Measurements from ENCODE around the gene TNFAIP1. TPM values are rescaled to one million over a fixed set of nuclear protein-coding genes. Genes with fewer than 3 reads are reported as not detected.

The TNFAIP1 gene
- total and polyA plus RNA-seq, 2 of the 4 experiments (the other 2 are of a cell fraction) = 49.1 to 62.9 TPM

DNA sequence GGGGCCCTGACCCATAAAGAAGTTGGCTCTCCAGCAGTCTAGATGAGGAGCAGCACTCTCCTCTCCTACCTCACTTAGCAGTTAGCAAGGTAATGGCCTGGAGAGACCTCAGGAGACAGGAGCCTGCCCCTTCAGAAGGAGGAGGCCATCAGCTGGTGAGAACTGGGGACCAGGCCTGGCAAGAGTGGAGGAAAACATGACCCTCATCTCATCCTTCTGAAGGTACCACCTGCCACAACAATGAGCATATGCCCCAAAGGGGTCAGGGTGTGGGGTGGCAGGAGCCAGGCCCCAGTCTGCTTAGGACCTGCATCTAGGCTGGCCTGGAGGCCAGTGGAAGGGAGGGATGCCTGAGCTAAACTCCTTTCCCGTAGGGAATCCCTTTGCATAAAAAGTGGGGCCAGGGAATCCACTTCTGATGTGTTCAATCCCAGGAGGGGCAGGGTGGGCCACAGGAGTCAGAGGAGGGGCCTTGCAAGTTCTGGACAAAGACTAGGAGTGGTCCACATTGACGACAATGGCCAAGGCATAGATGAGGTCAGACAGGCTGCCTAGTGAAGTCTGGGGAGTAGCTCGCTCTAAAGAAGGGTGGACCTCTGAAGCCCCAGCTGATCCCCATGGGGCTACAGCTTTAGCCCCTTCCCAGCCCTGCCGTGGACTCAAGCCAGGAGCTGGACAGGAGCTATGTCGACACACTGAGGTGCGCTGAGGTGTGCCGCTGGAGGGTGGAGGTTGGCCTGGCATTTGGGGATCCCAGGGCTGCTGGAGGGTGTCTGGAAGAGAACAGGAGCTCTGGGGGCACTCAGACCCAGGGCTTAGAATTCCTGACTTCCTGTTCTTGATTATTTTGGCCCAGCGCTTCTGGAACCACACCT lies 28.5 kb downstream of the TNFAIP1 start (continued):
- TF ChIP-seq, protein P1, sequence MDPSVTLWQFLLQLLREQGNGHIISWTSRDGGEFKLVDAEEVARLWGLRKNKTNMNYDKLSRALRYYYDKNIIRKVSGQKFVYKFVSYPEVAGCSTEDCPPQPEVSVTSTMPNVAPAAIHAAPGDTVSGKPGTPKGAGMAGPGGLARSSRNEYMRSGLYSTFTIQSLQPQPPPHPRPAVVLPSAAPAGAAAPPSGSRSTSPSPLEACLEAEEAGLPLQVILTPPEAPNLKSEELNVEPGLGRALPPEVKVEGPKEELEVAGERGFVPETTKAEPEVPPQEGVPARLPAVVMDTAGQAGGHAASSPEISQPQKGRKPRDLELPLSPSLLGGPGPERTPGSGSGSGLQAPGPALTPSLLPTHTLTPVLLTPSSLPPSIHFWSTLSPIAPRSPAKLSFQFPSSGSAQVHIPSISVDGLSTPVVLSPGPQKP (IDR thresholded peaks at IDR 0.05; ENCODE audit: borderline replicate concordance, low read depth, low read length) = no peak
- no peak for TF ChIP-seq POLR2A (IDR thresholded peaks at IDR 0.05; ENCODE audit: low read depth, low read length)

DNA sequence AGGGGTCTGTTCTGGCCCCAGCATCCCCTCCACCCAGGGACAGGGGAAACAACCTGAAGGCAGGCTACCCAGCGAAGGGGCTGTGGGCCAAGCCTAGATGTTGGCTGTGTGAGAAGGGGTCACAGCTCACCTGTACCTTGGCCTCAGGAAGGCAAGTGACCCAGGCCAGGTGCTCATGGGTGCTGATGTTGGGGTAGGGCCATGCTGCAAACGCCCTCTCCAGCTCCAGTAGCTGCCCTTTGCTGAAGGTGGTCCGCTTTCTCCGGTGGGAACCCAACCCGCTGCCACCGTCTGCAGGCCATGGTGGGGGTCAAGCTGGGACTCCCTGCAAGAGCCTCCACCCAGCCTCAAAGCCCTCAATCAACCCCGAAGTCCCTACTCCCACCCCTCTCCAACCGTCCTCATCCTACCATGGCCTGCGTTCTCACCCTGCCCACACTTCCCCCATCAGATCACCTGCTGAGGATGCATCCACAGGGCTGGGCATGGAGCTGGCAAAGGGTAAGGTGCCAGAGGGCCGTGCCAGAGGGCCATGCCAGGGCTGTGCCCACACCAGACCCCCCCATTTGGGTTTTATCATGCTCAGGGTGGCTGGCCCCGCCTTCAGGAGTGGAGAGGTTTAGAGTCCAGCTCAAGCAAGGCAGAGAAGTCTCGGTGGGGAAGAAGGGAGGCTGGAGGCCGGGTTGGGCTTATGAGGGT lies 29.3 kb downstream of the TNFAIP1 start, which contains the start of gene SEBOX:
Gene SEBOX (minus strand): TSS at position 535 of the 699 bp plus-strand sequence. CDS start 48 bp downstream, at position 487.
- H2BK5ac ChIP-seq (ENCODE audit: low read depth, low read length, poor library complexity, severe bottlenecking) = no peak within 1 kb of the TSS
- no peak within 1 kb of the TSS for H3K27ac ChIP-seq (ENCODE audit: insufficient read depth, low read length)
- no peak within 1 kb of the TSS for H4K5ac ChIP-seq (ENCODE audit: low read depth, low read length)
- no peak within 1 kb of the TSS for H2BK120ac ChIP-seq (ENCODE audit: low read depth, low read length)
- peaks cover 2% of the 10 kb centered on the region; the same call in 1 of the 2 replicates for H3K9me1 ChIP-seq (ENCODE audit: insufficient read depth, low read length)
- intact Hi-C loops (cut with micrococcal nuclease) = no loop called here
- dilution Hi-C loops (cut with HindIII; ENCODE audit: low sequenced_read_pairs, unreplicated experiment) = no loop called here
- H2BK20ac ChIP-seq (ENCODE audit: low read depth, low read length) = no peak within 1 kb of the TSS
- H2AK9ac ChIP-seq (replicated peaks; ENCODE audit: low read depth, low read length, poor library complexity) = no peak within 1 kb of the TSS
- no peak within 1 kb of the TSS for H3K18ac ChIP-seq (ENCODE audit: low read depth, low read length)
- no peaks in the 10 kb centered on the region for H3K27me3 ChIP-seq (ENCODE audit: control insufficient read depth, insufficient read depth, low read length)
- ATAC-seq (ENCODE audit: low read depth) (no peak), DNase-seq (no peak)
- H3K4me3 ChIP-seq (ENCODE audit: insufficient read depth, low read depth, low read length) = no peak within 1 kb of the TSS
- POLR2A ChIA-PET (ENCODE audit: unreplicated experiment) = no interaction called here
- no peak within 1 kb of the TSS for H3K4me2 ChIP-seq (ENCODE audit: low read depth, low read length)
- no peaks in the 10 kb centered on the region; the same call in 1 of the 2 replicates for H4K20me1 ChIP-seq (ENCODE audit: insufficient read depth, low read length)
- H2BK15ac ChIP-seq (ENCODE audit: low read depth, low read length) = no peak within 1 kb of the TSS
- no TSS peak for BruUV-seq (replicated peaks)
- H4K8ac ChIP-seq (ENCODE audit: low read depth in 2 of 2, low read length in 2 of 2) = no peak within 1 kb of the TSS
- H3K9ac ChIP-seq (ENCODE audit: low read depth, low read length) = no peak within 1 kb of the TSS
- no peak within 1 kb of the TSS for H3K56ac ChIP-seq (ENCODE audit: extremely low read depth, insufficient read depth, low read length)
- no peaks in the 10 kb centered on the region; a peak in 2 of 4 replicates for H3K79me1 ChIP-seq (ENCODE audit: low read depth in 1 of 2, low read length in 2 of 2)
- H3K23ac ChIP-seq (ENCODE audit: low read depth, low read length) = no peak within 1 kb of the TSS
- H3K4ac ChIP-seq (ENCODE audit: low read depth, low read length) = no peak within 1 kb of the TSS
- H2AK5ac ChIP-seq (ENCODE audit: low read depth, low read length) = no peak within 1 kb of the TSS
- no peak within 1 kb of the TSS for H4K91ac ChIP-seq (ENCODE audit: insufficient read depth, low read depth, low read length)
- H3K36me3 ChIP-seq (ENCODE audit: control insufficient read depth, insufficient read depth, low read length) = peaks cover 23% of the 10 kb centered on the region
- peaks cover 1% of the 10 kb centered on the region; the same call in 1 of the 2 replicates for H3K4me1 ChIP-seq (ENCODE audit: control insufficient read depth, insufficient read depth, low read length)
- CTCF ChIA-PET = no interaction called here
- 49% methylated on average over 2 of the region's 13 CpGs; no CpG with 5 or more reads in 1 of the 2 experiments for WGBS, 2 experiments (ENCODE audit: extremely low coverage in 2 of 2, insufficient read length in 1 of 2)
- no peak within 1 kb of the TSS for H3K14ac ChIP-seq (replicated peaks; ENCODE audit: low read depth, low read length)
- in situ Hi-C loops (cut with MboI; ENCODE audit: low sequenced_read_pairs) = no loop called here
- no peaks in the 10 kb centered on the region for H3K9me3 ChIP-seq (ENCODE audit: control insufficient read depth, insufficient read depth, low read length)
- no peak within 1 kb of the TSS for H2AFZ ChIP-seq (replicated peaks; ENCODE audit: low read length, poor library complexity)
- TF ChIP-seq CHD1 (IDR thresholded peaks at IDR 0.05; ENCODE audit: low read depth, low read length) (no peak), RAD21 (IDR thresholded peaks at IDR 0.05; ENCODE audit: low read length) (no peak), RFX5 (IDR thresholded peaks at IDR 0.05; ENCODE audit: low read depth, low read length) (no peak), BHLHE40 (IDR thresholded peaks at IDR 0.05; ENCODE audit: low read depth, low read length) (no peak), FOS (IDR thresholded peaks at IDR 0.05; ENCODE audit: low read depth, low read length) (no peak), NFE2L2 (IDR thresholded peaks at IDR 0.05; ENCODE audit: low read depth, low read length) (no peak), CEBPB (IDR thresholded peaks at IDR 0.05; ENCODE audit: low read depth, low read length) (no peak), POLR2A (IDR thresholded peaks at IDR 0.05; ENCODE audit: low read depth, low read length) (no peak), MXI1 (IDR thresholded peaks at IDR 0.05; ENCODE audit: borderline replicate concordance, low read depth, low read length) (no peak)
- TF ChIP-seq, protein P2, sequence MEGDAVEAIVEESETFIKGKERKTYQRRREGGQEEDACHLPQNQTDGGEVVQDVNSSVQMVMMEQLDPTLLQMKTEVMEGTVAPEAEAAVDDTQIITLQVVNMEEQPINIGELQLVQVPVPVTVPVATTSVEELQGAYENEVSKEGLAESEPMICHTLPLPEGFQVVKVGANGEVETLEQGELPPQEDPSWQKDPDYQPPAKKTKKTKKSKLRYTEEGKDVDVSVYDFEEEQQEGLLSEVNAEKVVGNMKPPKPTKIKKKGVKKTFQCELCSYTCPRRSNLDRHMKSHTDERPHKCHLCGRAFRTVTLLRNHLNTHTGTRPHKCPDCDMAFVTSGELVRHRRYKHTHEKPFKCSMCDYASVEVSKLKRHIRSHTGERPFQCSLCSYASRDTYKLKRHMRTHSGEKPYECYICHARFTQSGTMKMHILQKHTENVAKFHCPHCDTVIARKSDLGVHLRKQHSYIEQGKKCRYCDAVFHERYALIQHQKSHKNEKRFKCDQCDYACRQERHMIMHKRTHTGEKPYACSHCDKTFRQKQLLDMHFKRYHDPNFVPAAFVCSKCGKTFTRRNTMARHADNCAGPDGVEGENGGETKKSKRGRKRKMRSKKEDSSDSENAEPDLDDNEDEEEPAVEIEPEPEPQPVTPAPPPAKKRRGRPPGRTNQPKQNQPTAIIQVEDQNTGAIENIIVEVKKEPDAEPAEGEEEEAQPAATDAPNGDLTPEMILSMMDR (conservative IDR thresholded peaks at IDR 0.05; ENCODE audit: low read depth, low read length) = no peak

Measured in IMR-90 (cell line).